Lower leg skin (tissue), 3 donors: ENCODE data around the gene PLOD3.

Experiments
- CTCF ChIP-seq, 3 donors: fragments of 450-650 bp; IDR thresholded peaks; one replicate each; pipeline ENCODE4 v1.5.1; 2016; ENCODE audit warnings: antibody characterized with exemption in 3 of 3, mild to moderate bottlenecking in 3 of 3, moderate library complexity in 2 of 3
- POLR2A ChIP-seq, 2 donors: fragments of 450-650 bp; IDR thresholded peaks; one replicate each; pipeline ENCODE4 v1.6.1; 2016 to 2017; ENCODE audit warnings: antibody characterized with exemption in 2 of 2, mild to moderate bottlenecking in 1 of 2, moderate library complexity in 1 of 2

- no peak for TF ChIP-seq CTCF (IDR thresholded peaks at IDR 0.05)
- no peak for TF ChIP-seq POLR2A (IDR thresholded peaks at IDR 0.05)
These were observed 27.2 kb upstream of the PLOD3 start, which contains the start of gene FIS1 for GRCh38 chr7:101244375-101245146.
